GM18508 (cell line): ENCODE results near the gene OXGR1.

ENCODE experiments used
- ATAC-seq: cut with Tn5 transposase; IDR thresholded peaks from one replicate; pipeline ENCODE4 v1.9.1; 2021; ENCODE audit warnings: moderate number of reproducible peaks; ENCODE audit not compliant: insufficient read depth, unreplicated experiment

The OXGR1 gene

DNA sequence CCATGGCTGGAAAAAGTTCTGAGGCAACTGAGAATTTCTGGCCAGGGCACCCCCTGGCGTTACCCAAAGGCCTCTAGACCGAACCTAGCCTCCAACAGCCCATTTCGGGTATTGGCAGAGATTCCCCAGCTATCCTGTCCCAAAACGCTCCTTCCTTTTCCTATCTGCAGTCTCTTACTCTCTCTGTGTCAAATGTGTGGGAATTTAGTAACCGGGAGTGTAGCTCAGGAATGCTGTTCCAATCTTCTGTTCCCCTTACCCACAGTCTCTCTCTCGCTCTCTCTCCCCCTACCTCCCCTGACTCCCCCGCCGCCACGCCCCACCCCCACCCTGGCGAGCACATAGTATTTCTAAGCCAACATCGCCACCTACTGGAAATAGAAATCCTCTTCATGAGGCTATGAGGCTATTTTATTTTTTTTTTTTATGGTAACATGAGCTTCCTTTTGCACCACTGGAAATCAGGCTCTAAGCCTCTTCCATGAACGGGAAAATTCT is 27.0 kb downstream of the OXGR1 start:
- ATAC-seq = no peak

DNA sequence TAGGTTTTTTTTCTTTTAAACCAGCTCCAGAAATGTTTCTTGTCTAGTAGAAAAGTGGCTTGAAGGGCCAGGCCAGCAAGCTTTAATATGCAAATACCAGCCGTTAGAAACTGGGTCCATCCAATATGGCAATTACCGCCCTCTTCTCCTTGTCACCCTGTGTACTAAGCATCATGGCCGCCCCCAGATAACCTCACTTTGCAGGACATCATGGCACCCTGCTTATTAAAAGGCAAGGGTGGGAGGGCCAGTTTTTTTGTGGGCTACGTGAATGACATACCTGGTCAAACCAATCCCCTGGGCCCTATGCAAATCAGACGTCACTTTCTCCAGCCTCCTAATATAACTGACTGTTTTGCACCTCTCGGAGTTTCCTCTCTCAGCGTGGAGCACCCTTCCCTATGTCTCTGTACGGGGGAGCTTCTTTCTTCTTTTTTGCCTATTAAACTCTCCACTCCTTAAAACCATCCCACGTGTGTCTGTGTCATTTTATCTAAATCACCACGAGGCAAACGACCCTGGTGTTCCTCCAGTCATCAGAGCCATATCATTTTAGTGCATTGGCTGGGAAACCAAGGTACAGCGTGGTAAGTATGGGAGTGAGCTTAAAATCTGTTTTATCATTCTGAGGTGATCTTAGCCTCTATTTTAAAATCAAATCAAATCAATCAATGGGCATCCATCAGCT is 27.7 kb downstream of the OXGR1 start:
- no peak for ATAC-seq

DNA sequence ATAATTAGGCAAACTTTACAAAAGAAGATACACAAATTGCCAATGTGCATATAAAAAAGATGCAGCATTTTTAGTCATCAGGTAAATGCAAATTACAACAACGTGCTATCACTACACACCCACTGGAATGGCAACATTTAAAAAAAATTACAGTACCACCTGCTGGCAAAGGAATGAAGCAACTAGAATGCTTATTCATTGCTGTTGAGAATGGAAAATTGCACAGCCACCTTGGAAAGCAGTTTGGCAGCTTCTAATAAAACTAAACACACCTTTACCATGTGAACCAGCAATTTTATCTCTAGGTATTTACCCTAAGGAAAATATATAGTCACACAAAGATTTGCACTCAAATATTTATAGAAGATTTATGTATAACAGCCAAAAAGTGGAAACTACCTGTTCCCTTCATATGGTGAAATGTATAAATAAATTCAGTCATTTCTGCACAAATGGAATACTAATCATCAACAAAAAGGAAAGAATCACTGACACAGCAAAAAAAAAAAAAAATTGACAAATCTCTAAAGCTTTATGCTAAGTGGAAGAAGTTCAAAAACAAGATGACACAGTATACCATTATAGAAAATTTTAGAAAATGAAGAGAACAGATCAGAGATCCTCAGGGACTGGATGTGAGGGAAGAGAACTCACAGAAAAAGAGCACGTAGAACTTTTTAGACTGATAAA is 30.3 kb downstream of the OXGR1 start:
- ATAC-seq = no peak

DNA sequence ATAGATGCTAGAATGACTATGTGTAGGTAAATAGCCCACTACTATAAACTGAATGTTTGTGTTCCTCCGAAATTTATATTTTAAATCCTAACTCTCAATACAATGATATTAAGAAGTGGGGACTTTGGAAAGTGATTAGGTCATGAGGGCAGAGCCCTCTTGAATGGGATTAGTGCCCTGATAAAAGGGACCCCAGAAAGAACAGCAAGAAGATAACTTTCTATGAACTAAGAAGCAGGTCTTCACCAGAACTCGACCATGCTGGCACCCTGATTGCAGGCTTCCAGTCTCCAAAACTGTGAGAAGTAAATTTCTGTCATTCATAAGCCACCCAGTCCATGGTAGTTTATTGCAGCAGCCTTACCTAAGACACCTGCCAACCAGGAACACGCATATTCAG is 33.9 kb downstream of the OXGR1 start:
- ATAC-seq = no peak

DNA sequence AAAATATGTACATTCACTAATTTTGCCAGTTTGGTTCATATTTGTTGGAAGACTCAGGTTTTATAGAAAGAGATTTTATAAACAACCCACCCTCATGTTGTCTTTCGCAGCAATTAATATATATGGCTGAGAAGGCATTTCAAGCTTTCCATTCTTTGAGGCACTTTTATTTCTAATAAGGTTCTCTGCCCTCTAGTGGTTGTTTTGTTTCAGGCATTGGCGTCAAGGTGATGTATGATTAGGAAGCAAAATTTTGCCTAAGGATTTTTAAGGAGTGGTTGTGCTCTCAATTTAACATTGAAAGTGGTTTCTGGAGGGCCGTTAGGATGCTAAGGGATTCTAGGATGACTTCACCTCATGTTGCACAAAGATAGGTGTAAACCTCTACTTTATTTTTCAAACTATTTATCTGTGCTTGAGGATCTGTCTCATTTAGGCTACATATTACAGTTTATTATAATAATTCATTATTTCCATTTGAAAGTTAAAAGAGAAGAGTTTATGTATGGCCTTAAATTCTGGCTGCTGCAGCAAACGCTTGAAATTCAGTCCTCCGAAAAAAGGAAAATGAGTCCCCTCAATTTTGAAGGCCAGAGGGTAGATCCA is 35.9 kb downstream of the OXGR1 start:
- no peak for ATAC-seq

DNA sequence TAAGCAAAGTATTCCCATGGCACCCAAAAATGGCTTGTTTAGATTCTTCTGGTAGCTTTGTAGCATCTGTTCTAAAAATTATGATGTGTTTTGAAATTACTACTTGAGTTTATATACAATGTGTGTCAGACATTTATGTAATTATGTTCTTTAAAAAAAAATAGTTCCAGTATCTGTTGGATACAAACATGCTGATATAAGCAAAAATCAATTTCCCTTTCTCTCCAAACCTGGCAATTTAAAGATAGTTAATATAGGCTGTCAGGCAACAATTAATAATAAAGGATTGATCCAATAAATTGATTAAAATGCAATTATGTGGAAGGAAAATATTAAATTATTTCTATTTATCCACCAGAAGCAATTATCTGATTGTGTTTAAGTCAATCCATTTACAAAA is 41.7 kb downstream of the OXGR1 start:
- no peak for ATAC-seq

DNA sequence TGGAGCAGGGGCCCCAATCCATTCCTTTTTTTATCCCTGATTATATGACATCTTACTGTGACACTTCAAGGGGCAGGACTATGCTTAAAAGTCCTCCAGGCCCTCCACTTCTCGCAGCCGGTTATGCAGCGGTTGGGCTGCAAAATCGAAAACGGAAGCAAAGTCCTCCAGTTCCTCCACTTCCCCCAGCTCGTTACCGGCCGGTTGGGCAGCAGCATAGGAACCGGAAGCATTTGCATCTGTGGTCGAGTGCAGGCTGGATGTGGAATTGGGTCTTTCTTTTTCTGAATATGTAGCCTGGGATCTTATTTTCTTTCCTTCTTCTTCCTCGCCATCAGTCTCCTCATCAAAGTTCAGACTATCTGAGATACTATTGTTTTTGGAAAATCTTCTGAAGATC is 46.1 kb downstream of the OXGR1 start:
- ATAC-seq = no peak

DNA sequence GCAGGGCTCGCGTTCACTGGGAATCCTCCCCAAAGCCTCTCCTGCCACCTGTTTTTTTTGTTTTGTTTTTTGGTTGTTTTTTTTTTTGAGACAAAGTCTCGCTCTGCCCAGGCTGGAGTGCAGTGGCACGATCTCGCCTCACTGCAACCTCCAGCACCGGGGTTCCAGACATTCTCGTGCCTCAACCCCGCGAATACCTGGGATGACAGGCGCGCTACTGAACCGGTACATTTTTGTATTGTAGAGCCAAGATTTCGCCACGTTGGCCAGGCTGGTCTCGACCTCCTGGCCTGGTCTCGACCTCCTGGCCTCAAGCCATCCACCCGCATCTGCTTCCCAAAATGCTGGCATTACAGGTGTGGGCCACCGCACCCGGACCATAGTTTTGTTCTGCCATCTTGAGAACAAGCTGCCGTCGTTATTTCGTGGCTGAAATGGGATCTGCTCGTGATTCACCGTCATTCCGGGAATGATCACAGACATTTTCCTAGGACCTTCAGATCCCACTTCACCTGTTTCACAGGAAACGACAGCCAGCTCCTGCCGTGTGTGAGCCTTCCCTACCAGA is 46.8 kb downstream of the OXGR1 start:
- ATAC-seq = no peak

DNA sequence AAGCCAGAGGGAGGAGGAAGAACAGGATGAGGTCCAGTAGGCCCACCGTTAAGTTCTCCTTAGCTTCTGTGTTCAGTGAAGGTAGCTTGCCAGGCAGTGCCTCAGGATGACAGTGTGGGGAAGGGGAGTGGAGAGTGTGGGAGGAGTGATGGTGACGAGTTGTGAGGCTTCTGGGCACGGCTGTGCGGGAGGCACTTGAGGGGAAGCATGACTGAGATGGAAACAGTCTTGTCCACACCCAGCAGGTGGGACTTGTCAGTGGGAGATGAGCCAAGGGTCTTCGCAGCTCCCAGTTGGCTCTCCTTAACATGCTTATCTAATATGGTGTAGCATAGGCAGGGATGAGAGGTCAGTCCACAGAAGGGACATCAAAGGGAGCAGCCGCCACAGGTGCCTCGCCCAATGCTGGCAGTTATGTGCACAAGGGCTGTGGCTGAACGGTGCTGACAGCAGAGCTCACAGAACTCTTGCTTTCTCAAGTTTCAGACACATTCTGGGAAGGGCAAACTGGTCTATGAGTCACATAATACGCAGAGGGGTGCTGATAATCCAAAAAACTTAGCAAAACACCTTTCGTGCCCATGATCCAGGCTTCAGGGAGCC is 47.5 kb downstream of the OXGR1 start:
- no peak for ATAC-seq

DNA sequence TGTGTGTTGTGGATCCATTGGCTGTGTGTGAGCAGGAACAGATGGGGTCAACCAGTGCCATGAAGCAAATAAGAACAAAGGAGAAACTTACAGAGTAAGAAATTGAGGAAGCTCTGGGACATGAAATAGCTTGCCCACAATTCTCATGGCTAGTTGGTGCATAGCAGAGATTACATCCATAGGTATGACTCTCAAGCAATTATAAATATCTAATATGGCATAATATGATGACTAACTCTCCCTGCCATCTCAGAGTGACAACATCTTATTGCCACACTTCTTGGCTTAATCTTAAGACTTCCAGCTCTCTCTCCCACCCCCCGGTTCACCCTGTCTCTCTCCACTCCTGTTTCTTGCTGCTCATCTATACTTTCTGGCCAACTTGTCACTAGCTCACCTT is 53.3 kb downstream of the OXGR1 start:
- no peak for ATAC-seq

DNA sequence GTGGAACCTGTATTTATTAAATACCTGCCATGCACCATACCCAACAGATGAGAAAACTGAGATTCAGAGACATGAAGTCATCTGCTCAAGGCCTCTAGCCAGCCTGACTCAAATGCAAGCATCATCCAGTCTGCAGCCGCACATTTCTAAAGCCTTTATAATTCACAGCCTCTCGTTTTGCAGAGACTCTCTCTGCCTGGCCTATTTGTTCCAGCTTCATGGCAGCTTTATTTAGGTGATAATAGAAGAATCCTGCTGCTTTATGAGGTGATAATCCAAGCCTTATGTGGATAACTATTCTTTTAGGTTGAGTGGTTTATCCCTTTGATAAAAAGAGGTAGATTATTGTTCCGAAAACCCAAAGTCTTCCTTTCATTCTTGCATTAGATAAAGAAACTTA is 58.4 kb downstream of the OXGR1 start:
- ATAC-seq = no peak
